BLaER1 (cell line): Measurements from ENCODE around the gene TPO.

Experiments
- H3K27ac ChIP-seq: shearing (Covaris generic); formaldehyde crosslinking; 2 replicates; pipeline ENCODE4 v1.8.1; 2022
- H3K27me3 ChIP-seq: shearing (Covaris generic); formaldehyde crosslinking; 2 replicates; pipeline ENCODE4 v1.8.1; 2022
- H3K36me3 ChIP-seq: shearing (Covaris generic); formaldehyde crosslinking; 2 replicates; pipeline ENCODE4 v1.8.1; 2022
- H3K4me1 ChIP-seq: shearing (Covaris generic); formaldehyde crosslinking; 2 replicates; pipeline ENCODE4 v1.8.1; 2022
- H3K4me2 ChIP-seq: shearing (Covaris generic); formaldehyde crosslinking; 2 replicates; pipeline ENCODE4 v1.8.1; 2022
- H3K4me3 ChIP-seq: shearing (Covaris generic); formaldehyde crosslinking; 2 replicates; pipeline ENCODE4 v1.8.1; 2022
- H3K9ac ChIP-seq: shearing (Covaris generic); formaldehyde crosslinking; 2 replicates; pipeline ENCODE4 v1.8.1; 2022
- H3K9me3 ChIP-seq: shearing (Covaris generic); formaldehyde crosslinking; 2 replicates; pipeline ENCODE4 v1.8.1; 2022
- H4K20me1 ChIP-seq: shearing (Covaris generic); formaldehyde crosslinking; 2 replicates; pipeline ENCODE4 v1.8.1; 2022
- Cebpa-rat ChIP-seq: shearing (Covaris generic); IDR thresholded peaks from 2 replicates; pipeline ENCODE4 v1.8.1; 2022

Gene TPO

DNA sequence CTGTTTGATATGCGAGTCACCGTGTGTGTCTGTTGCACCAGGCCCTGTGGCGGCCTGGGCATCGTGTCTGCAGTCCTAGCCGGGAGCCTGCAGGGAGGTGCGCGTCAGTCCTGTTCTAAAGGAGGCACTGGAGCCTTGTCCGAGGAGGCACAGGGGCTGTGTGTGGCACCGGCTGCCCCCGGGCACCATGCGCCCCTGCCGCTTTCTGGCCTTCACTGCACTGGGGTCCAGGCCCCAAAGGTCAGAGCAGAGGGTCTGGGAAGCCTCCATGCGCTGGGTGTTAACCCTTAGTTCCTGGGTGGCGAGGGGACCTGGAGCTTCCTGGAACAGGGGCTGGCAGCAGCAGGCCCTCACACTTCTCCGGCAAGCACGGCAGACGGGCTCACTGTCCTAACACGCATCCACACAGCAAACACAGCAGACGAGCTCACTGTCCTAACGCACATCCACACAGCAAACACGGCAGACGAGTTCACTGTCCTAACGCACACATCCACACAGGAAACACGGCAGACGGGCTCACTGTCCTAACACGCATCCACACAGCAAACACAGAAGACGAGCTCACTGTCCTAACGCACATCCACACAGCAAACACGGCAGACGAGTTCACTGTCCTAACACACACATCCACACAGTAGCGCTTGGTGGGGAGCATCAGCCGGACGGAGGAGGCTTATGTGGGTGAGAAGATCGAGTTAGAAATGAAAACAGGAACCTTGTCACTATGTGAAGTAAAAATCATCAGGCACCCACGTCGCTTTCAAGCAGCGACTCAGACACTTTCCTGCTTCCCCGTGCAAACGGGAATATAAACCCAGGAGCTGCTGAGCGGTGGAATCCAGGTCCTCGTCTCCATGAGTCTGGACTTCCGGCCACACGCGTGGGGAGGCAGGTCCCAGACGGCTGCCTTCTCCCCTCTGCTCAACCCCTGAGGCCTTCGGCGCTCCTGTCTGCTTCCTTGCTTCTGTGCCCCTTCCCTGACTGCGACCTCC is 65.3 kb downstream of the TPO start:
- Histone ChIP-seq H3K27ac (no peak overlapping the region), H3K27me3 (no peaks in the 10 kb centered on the region)

DNA sequence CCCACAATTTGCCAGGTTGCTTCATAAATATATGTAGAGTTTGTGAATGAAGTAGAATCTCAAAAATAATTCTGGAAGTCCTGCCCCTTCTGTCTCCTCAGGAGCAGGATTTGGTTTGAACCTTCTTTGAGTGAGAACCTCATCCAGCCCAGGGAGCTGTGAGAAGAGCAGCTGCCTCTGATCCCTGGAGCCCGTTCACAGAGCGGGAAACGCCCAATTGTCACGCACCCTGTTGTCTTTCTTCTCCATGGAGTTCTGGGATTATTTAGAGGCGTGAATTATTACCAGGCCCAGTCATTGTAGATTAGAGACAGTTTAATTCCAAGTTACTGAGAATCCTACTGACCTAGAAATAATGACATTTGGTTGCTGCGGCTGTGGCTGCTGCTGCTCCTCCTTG is 66.1 kb downstream of the TPO start:
- no peaks in the 10 kb centered on the region for H3K27me3 ChIP-seq
- H4K20me1 ChIP-seq, result no peaks in the 10 kb centered on the region
- peaks cover 9% of the 10 kb centered on the region for H3K9me3 ChIP-seq
- H3K36me3 ChIP-seq, result no peaks in the 10 kb centered on the region
- H3K4me3 ChIP-seq, result no peak overlapping the region
- H3K4me1 ChIP-seq, result peaks cover 16% of the 10 kb centered on the region
- no peak for TF ChIP-seq Cebpa-rat
- no peak overlapping the region for H3K4me2 ChIP-seq
- no peak overlapping the region for H3K27ac ChIP-seq
- no peak overlapping the region for H3K9ac ChIP-seq

More for the DNA sequence above, 65.3 kb downstream of the TPO start:
- TF ChIP-seq Cebpa-rat, result no peak
- H3K36me3 ChIP-seq, result no peaks in the 10 kb centered on the region
- peaks cover 9% of the 10 kb centered on the region for H3K9me3 ChIP-seq
- H3K9ac ChIP-seq, result no peak overlapping the region
- H3K4me3 ChIP-seq, result no peak overlapping the region
- no peaks in the 10 kb centered on the region for H4K20me1 ChIP-seq
- no peak overlapping the region for H3K4me2 ChIP-seq
- H3K4me1 ChIP-seq, result peaks cover 9% of the 10 kb centered on the region

DNA sequence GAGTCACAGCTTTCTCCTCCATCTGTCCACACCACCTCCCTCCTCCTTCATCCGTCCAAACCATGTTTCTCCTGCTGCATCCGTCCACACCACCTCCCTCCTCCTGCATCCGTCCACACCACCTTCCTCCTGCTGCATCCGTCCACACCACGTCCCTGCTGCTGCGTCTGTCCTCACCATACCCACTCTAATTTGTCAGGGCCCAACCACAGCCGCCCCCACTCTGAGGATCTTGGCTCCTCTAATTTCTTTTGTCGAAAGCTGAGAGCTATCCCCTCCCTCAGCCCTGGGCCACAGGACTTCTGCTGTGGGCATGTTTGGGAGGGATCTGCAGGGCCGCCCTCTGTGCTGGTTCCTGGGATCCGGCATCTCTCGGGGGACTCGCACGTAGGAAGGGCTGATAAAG is 67.4 kb downstream of the TPO start:
- H3K27me3 ChIP-seq, result no peaks in the 10 kb centered on the region
- peaks cover 9% of the 10 kb centered on the region for H3K9me3 ChIP-seq
- no peak overlapping the region for H3K9ac ChIP-seq
- H3K4me3 ChIP-seq, result no peak overlapping the region
- no peak for TF ChIP-seq Cebpa-rat
- no peaks in the 10 kb centered on the region for H4K20me1 ChIP-seq
- no peak overlapping the region for H3K4me2 ChIP-seq
- H3K36me3 ChIP-seq, result no peaks in the 10 kb centered on the region
- no peak overlapping the region for H3K27ac ChIP-seq
- H3K4me1 ChIP-seq, result peaks cover 20% of the 10 kb centered on the region

DNA sequence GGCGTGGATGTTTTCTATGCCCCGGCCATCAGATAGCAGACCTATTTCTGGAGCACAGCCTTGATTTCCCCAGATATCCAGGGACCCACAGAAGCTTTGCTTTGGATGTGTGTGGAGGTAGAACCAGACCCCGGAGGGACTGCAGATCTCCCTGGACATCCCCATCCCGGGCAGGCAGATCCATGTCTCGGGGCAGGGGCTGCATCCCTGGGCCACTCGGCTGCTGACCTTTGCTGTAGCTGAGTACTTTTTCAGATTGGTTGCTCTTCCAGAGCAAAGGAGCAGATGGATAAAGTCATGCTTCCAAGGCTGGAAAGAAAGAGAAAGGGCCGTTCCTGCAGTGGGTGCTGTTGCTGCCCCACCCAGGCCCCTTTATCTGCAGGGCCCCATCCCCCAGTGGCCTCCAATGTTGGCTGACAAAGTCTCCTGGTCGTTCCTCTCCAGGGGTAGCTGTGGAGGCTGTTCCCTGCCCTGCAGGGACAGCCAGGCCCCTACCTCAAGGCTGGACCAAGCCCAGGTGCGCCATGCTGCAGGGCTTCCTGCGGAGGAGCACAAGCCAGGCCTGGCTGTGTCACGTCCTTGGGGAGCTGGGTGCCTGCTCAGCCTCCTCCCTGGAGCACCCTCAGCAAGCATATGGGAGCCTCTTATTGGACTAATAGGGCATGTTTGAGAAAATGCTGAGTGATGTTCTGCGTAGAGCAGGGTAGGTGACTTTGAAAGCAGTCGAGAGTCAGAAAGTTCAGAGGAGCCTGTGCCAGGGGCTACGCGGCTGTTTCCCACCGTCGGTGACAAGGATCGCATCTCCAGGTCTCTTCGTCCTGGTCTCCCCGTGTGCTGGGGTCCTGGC is 68.4 kb downstream of the TPO start:
- TF ChIP-seq Cebpa-rat, result no peak
- no peak overlapping the region for H3K27ac ChIP-seq
- no peak overlapping the region for H3K4me3 ChIP-seq
- H3K4me2 ChIP-seq, result no peak overlapping the region
- H3K9me3 ChIP-seq, result peaks cover 9% of the 10 kb centered on the region
- no peaks in the 10 kb centered on the region for H3K36me3 ChIP-seq
- no peaks in the 10 kb centered on the region for H3K27me3 ChIP-seq
- H3K4me1 ChIP-seq, result peaks cover 20% of the 10 kb centered on the region
- no peaks in the 10 kb centered on the region for H4K20me1 ChIP-seq
- H3K9ac ChIP-seq, result no peak overlapping the region

DNA sequence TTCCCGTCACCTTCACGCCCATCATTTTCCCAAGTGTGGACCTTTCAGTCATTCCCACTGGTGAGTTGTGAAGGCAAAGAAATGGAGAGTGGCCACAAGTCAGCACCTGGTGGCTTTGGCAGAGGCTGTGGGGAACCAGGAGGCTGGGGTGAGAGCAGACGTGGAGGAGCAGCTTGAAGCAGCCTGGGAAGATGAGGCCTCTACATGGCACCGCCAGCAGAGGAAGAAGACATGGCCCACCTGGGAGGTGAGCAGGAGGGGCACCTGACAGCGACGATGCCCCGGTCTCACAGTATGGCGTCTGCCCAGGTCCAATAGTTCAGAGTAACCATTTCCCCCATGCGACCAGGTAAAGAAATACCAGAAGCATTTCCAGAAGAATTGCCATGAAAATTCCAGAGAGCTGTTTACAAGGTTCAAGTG is 69.0 kb downstream of the TPO start:
- peaks cover 20% of the 10 kb centered on the region for H3K4me1 ChIP-seq
- H3K4me2 ChIP-seq, result no peak overlapping the region
- no peak for TF ChIP-seq Cebpa-rat
- H3K27ac ChIP-seq, result no peak overlapping the region
- no peak overlapping the region for H3K4me3 ChIP-seq
- H4K20me1 ChIP-seq, result no peaks in the 10 kb centered on the region
- H3K36me3 ChIP-seq, result no peaks in the 10 kb centered on the region
- H3K9me3 ChIP-seq, result peaks cover 3% of the 10 kb centered on the region
- no peaks in the 10 kb centered on the region for H3K27me3 ChIP-seq
- no peak overlapping the region for H3K9ac ChIP-seq

DNA sequence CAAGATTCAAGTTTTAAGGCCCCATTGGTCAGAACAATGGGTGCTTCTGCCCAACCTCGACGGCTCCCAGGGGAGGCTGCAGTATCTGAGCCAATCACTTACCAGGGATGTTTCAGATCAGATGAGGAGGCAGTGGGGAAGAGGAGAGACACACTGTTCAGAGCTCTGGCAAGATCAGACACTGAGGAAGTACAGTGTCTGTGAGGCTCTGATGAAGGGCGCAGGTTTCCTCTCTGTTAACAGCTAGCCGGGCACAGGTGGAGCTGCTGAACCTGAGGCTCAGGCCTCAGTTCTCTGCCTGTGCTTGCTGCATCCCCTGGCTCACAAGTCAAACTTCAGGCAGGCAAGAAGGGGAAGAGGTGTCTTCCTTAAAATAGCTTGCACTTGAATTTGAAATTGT is 69.7 kb downstream of the TPO start:
- Histone ChIP-seq H3K9me3 (no peaks in the 10 kb centered on the region), H4K20me1 (no peaks in the 10 kb centered on the region), H3K4me1 (peaks cover 20% of the 10 kb centered on the region), H3K9ac (no peak overlapping the region), H3K27me3 (no peaks in the 10 kb centered on the region), H3K4me3 (no peak overlapping the region), H3K27ac (no peak overlapping the region), H3K4me2 (peak overlapping the region; percentile 60), H3K36me3 (no peaks in the 10 kb centered on the region)
- no peak for TF ChIP-seq Cebpa-rat

DNA sequence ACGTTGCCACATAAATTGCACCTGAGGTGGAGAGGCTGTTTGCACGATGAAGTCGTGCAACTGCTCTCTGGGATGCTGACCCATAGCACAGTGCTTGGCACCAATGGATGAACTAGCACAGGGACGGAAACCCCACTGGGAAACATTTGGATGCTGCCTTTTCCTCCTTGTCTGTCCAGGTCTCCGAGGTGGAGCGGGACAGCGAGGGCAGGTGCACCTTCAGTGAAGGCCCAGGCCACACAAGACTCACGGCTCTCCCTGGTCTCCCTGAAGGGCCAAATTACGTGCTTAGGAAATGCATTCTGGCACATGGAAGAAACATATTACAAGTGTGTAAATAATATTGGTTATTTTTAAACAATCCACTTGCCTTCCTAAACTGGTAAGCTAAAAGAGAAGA is 70.3 kb downstream of the TPO start:
- no peak overlapping the region for H3K4me3 ChIP-seq
- TF ChIP-seq Cebpa-rat, result no peak
- no peak overlapping the region for H3K9ac ChIP-seq
- H4K20me1 ChIP-seq, result no peaks in the 10 kb centered on the region
- H3K9me3 ChIP-seq, result no peaks in the 10 kb centered on the region
- no peak overlapping the region for H3K27ac ChIP-seq
- no peaks in the 10 kb centered on the region for H3K36me3 ChIP-seq
- H3K4me2 ChIP-seq, result peak overlapping the region; percentile 60
- no peaks in the 10 kb centered on the region for H3K27me3 ChIP-seq
- H3K4me1 ChIP-seq, result peaks cover 20% of the 10 kb centered on the region

DNA sequence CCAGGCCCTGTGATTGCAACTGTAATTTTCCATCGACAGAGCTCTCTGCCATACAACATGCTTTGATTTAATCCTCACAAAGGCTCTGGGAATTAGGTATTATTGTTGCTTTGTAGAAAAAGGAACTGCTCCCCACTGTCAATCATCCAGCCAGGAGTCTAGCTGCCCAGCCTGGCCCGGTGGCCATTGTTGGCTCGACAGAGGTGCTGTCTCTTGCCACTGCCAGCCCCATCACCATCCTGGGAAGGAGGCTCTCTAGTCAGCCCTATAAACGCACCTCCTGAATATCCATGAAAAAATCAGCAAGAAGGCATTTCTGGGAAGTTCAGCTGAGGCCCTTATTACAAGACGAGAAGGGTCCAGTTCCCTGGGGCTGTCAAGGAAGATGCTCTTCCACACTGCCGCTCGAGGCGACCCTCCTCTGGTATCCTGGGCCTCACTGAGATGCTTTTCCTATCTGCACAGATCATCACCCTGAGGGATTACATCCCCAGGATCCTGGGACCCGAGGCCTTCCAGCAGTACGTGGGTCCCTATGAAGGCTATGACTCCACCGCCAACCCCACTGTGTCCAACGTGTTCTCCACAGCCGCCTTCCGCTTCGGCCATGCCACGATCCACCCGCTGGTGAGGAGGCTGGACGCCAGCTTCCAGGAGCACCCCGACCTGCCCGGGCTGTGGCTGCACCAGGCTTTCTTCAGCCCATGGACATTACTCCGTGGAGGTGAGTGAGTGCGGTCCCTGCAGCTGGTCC is 71.0 kb downstream of the TPO start:
- Histone ChIP-seq H3K36me3 (no peaks in the 10 kb centered on the region), H4K20me1 (no peaks in the 10 kb centered on the region), H3K4me3 (no peak overlapping the region), H3K4me1 (peaks cover 20% of the 10 kb centered on the region), H3K9ac (no peak overlapping the region), H3K9me3 (no peaks in the 10 kb centered on the region), H3K4me2 (peak overlapping the region; percentile 60), H3K27me3 (no peaks in the 10 kb centered on the region), H3K27ac (no peak overlapping the region)
- TF ChIP-seq Cebpa-rat, result no peak

DNA sequence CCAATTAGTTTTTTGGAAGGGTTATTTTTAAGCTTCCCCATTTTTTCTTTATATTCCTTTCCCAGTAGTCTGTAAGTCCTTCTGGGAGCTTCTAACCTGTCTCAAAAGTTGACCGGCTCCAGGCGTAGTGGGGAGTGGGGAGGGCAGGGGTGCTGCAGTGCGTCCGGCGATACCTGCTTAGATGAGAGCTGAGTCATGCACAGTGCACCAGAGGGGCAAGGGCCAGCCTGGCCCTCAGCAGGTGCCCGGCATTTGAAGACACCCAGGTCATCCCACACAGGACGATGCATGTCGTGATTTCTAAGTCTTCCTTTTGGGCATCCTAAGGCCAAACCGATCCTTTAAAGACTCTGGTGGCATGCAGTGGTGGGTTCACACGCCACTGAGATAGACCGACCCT is 73.4 kb downstream of the TPO start:
- H3K27me3 ChIP-seq, result no peaks in the 10 kb centered on the region
- no peak overlapping the region for H3K27ac ChIP-seq
- H3K36me3 ChIP-seq, result no peaks in the 10 kb centered on the region
- no peaks in the 10 kb centered on the region for H3K9me3 ChIP-seq
- no peak overlapping the region for H3K9ac ChIP-seq
- no peak for TF ChIP-seq Cebpa-rat
- no peak overlapping the region for H3K4me3 ChIP-seq
- H3K4me2 ChIP-seq, result no peak overlapping the region
- H3K4me1 ChIP-seq, result peaks cover 23% of the 10 kb centered on the region
- H4K20me1 ChIP-seq, result no peaks in the 10 kb centered on the region
